Breast epithelium (tissue), 4 donors: Measurements from ENCODE around the gene CENPP. TPM values are rescaled to one million over a fixed set of nuclear protein-coding genes. Genes with fewer than 3 reads are reported as not detected.

Experiments used
- DNase-seq, 2 donors: peaks; one replicate each; pipeline ENCODE4 v3.0.0-alpha.2; 2019; ENCODE audit warnings: low spot score in 2 of 2
- H3K27ac ChIP-seq, 2 donors: fragments of 200-600 bp; sonication (generic) in 1 of 2; one replicate each; pipeline ENCODE4 v1.5.1; 2016 to 2019; ENCODE audit warnings: mild to moderate bottlenecking in 1 of 2
- H3K27me3 ChIP-seq, 2 donors: fragments of 200-600 bp; sonication (generic) in 1 of 2; one replicate each; pipeline versions ENCODE4 v1.5.1 to v1.6.0; 2017 to 2019; ENCODE audit warnings: control low read depth in 1 of 2, mild to moderate bottlenecking in 1 of 2
- H3K36me3 ChIP-seq: fragments of 200-600 bp; one replicate; pipeline ENCODE4 v1.5.1; 2019
- H3K4me1 ChIP-seq, 2 donors: fragments of 200-600 bp; sonication (generic); one replicate each; pipeline ENCODE4 v1.5.1; 2016 to 2019; ENCODE audit warnings: control low read depth in 1 of 2
- H3K4me3 ChIP-seq, 3 donors: fragments of 200-600 bp; sonication (generic); 1 replicate in 2 of 3; 2 replicates in 1 of 3; pipeline ENCODE4 v1.5.1; 2016 to 2019; ENCODE audit warnings: mild to moderate bottlenecking in 3 of 3, moderate library complexity in 2 of 3
- H3K9me3 ChIP-seq, 2 donors: fragments of 200-600 bp; sonication (generic) in 1 of 2; one replicate each; pipeline ENCODE4 v1.5.1; 2016 to 2019; ENCODE audit warnings: control low read depth in 1 of 2
- POLR2A ChIP-seq: fragments of 450-650 bp; IDR thresholded peaks from one replicate; pipeline ENCODE4 v1.6.1; 2016; ENCODE audit warnings: antibody characterized with exemption, mild to moderate bottlenecking, moderate library complexity
- POLR2AphosphoS5 ChIP-seq, 3 donors: sonication (generic); formaldehyde crosslinking; IDR thresholded peaks; one replicate each; pipeline ENCODE4 v1.6.1; 2017; ENCODE audit warnings: antibody characterized with exemption in 3 of 3
- intact Hi-C: fragments of 100-400 bp; cut with DNase I; formaldehyde crosslinking; loops from one replicate; pipeline ENCODE4 v1.15.1; 2023; ENCODE audit warnings: low total_unique reads
- total RNA-seq, 3 donors: library from RNA; depleted of rRNA; stranded (reverse); fragments of >200 nt; gene quantifications; one replicate each; pipeline ENCODE4 v1.1.0, GENCODE V29; 2016
- TF ChIP-seq, protein P1 (sequence below), 3 donors: fragments of 450-650 bp; IDR thresholded peaks; one replicate each; pipeline ENCODE4 v1.5.1; 2016 to 2017; ENCODE audit warnings: antibody characterized with exemption in 3 of 3, mild to moderate bottlenecking in 3 of 3, moderate library complexity in 3 of 3

Gene CENPP
- total RNA-seq, 3 donors from 2014 or later, result 3.9 to 6.1 (median 4.5) TPM

DNA sequence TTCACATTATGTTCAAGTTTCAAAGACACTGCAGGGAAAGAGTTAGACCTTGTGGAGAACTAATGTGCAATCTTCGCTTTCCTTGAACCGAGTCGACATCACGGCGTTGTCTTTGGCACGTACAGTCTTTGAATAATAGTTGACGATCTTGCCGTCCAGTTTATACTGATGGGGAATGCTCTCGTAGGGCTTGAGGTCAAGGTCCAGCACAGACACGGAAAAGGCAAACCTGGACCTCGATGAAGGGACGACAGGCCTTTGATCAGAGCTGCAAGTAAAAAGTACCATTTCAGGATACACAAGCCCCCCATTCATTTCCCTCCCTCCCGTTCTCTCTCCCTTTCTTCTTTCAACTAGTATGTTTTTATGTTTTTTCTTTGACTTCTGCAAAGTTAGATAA lies 290.0 kb downstream of the CENPP start:
- H3K36me3 ChIP-seq, result no peaks in the 10 kb centered on the region
- DNase-seq, result peak in 1 of 2 donors; percentile 14
- no peaks in the 10 kb centered on the region for H3K9me3 ChIP-seq
- intact Hi-C loops, result no loop called here
- no peaks in the 10 kb centered on the region for H3K4me1 ChIP-seq
- H3K27me3 ChIP-seq, result no peaks in the 10 kb centered on the region
- H3K27ac ChIP-seq, result peak overlapping the region; percentile 78 to 91
- H3K4me3 ChIP-seq, result peak overlapping the region in 1 of 3 donors; percentile 33
- TF ChIP-seq POLR2A, result no peak

DNA sequence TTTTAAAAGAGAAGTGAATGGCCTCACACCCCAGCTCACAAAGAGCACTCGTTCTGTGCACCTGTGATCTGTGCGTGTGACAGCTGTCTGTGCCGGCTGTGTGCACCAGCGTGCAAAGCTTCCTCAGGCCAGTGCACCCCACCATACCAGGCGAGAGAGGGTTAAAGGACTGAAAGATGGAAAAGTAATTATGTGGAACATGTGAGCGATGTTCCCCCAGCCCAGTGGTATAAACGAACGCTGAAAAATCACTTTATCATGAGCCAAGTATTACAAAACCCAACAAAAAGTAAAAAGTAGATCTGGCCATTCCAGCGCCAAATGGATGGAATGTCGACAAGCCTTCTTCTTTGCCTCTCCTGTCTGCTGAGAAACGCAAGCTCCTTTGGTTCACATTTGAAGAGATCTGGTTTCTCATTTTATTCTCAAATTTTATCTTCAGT lies 290.5 kb downstream of the CENPP start:
- no peak for TF ChIP-seq POLR2AphosphoS5 (IDR thresholded peaks at IDR 0.05)
- TF ChIP-seq POLR2A, result no peak
- TF ChIP-seq, protein P1, sequence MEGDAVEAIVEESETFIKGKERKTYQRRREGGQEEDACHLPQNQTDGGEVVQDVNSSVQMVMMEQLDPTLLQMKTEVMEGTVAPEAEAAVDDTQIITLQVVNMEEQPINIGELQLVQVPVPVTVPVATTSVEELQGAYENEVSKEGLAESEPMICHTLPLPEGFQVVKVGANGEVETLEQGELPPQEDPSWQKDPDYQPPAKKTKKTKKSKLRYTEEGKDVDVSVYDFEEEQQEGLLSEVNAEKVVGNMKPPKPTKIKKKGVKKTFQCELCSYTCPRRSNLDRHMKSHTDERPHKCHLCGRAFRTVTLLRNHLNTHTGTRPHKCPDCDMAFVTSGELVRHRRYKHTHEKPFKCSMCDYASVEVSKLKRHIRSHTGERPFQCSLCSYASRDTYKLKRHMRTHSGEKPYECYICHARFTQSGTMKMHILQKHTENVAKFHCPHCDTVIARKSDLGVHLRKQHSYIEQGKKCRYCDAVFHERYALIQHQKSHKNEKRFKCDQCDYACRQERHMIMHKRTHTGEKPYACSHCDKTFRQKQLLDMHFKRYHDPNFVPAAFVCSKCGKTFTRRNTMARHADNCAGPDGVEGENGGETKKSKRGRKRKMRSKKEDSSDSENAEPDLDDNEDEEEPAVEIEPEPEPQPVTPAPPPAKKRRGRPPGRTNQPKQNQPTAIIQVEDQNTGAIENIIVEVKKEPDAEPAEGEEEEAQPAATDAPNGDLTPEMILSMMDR (IDR thresholded peaks at IDR 0.05), result no peak
- Histone ChIP-seq H3K4me3 (peak overlapping the region in 1 of 3 donors; percentile 33), H3K27ac (peak overlapping the region; percentile 78 to 91), H3K4me1 (no peaks in the 10 kb centered on the region), H3K9me3 (no peaks in the 10 kb centered on the region), H3K27me3 (no peaks in the 10 kb centered on the region), H3K36me3 (no peaks in the 10 kb centered on the region)
- DNase-seq, result peak in 1 of 2 donors; percentile 15
- intact Hi-C loops, result no loop called here

DNA sequence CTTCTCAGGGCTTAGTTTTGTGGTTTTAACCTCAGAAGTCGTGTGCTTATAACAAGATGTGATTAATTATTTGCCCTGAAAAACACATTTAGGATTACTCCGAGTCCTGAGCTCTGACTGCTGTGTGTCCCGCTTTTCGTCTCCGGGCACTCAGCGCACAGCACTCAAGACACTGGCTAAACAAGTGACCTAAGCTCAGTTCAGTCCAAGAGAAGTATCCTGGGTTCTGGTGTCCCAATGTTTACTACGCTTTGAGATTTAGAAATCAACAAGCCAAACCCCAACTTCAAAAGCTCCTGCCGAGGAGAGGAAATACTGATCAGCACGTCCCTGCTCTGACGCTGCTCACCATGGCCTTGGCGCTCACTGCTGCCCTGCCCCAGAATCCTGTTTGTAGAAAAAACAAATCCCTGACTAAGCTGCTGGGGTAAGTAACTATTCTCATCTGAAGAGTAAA lies 290.9 kb downstream of the CENPP start:
- intact Hi-C loops, result no loop called here
- DNase-seq, result peak in 1 of 2 donors; percentile 20

DNA sequence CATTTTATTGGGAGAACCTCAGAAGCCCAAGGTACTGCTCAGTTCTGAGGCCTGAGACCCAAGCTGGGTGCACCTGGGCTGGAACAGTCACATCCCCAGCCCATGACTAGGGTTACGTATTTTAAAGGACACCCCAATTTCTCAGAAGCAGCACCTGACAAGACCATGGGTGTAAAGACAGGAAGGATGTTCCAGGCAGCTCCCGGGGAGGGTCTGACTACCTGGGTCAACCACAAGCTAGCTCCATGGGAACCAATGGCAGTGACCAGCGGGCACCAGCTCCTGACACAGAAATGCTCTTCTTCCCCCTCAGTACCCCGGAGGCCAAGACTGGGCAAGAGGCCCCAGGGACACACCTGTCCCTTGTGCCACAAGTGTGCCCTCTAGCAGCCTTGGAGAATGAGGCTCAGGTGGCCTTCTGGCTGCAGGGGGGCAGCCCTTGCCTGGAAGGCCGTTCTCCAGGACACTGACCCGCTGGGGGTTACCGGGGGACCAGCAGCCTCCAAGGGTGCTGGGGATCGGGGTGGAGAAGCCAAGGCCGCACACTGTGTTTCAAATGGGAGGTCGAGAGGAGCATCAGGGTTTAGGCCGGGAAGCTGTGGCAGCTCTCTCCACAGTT lies 291.6 kb downstream of the CENPP start:
- H3K9me3 ChIP-seq, result no peaks in the 10 kb centered on the region
- DNase-seq, result no peak
- H3K27ac ChIP-seq, result peak overlapping the region; percentile 78 to 91
- no peak overlapping the region for H3K4me3 ChIP-seq
- intact Hi-C loops, result no loop called here
- no peaks in the 10 kb centered on the region for H3K4me1 ChIP-seq
- no peaks in the 10 kb centered on the region for H3K27me3 ChIP-seq
- no peaks in the 10 kb centered on the region for H3K36me3 ChIP-seq
- TF ChIP-seq POLR2A, result no peak
- TF ChIP-seq, protein P1 (IDR thresholded peaks at IDR 0.05), result no peak
- TF ChIP-seq POLR2AphosphoS5 (IDR thresholded peaks at IDR 0.05), result no peak

More for the DNA sequence above, 290.9 kb downstream of the CENPP start:
- TF ChIP-seq POLR2AphosphoS5 (IDR thresholded peaks at IDR 0.05) (peak in 2 of 3 donors; percentile 17 to 59), POLR2A (no peak)
- Histone ChIP-seq H3K4me3 (peak overlapping the region in 1 of 3 donors; percentile 13), H3K9me3 (no peaks in the 10 kb centered on the region), H3K27ac (peak overlapping the region; percentile 78 to 91), H3K4me1 (no peaks in the 10 kb centered on the region), H3K36me3 (no peaks in the 10 kb centered on the region), H3K27me3 (no peaks in the 10 kb centered on the region)

DNA sequence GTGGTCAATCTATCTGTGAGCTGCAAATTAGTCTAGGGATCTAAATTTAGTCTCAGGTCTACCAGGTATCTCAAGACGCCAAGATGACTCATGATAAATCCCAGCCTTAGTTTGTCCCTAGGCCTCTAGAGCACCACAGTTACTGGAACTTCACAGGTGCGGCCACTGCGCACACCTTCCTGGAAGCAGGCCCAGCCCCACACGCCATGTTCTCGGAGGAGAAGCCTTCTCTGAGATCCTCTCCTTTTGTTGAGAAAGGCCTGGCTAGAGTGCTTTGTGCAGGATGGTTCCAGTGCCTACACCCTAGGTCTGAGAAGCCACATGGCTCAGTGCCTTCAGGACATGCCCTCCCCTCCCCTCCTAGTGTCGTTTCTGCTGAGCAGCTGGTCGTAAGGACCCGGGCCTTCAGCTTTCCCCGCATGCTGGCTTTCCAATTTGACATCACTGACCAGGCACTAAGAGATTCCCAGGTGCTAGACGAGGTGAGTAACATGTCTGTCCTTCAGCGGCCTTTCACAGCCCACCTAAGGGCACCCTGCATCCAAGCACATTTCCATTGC lies 292.3 kb downstream of the CENPP start:
- no peak for TF ChIP-seq POLR2A
- TF ChIP-seq POLR2AphosphoS5 (IDR thresholded peaks at IDR 0.05), result no peak
- TF ChIP-seq, protein P1 (IDR thresholded peaks at IDR 0.05), result no peak
- Histone ChIP-seq H3K27ac (peak overlapping the region; percentile 78 to 91), H3K27me3 (no peaks in the 10 kb centered on the region), H3K36me3 (no peaks in the 10 kb centered on the region), H3K4me3 (no peak overlapping the region), H3K9me3 (no peaks in the 10 kb centered on the region), H3K4me1 (no peaks in the 10 kb centered on the region)
- intact Hi-C loops, result no loop called here
- DNase-seq, result no peak

DNA sequence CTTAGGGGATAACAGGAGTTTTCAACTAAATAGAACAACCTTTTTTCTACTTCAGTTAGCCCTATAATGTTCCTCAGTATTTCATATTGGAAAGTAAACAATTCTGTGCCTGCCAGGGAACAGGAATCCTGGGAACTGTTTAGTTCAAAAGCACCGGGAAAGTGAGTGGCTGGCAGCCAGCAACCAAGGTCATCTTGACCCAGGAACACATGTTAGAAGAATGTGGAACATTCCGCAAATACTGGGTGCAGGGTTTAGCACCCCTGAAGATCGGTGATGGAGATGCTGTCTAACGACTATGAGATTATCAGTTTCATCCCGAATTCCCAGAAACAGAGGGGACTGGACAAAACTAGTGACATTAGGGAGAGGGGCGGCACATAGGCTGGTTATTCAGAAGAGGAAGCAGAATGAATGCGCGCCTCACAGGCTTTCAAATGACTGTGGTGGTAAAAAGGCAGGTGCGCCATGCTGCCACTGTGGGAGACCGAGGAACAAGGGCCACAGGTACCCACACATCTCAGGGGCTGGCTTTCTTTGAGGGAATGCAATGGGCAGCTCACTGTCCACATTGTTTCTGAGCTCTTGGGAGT lies 293.0 kb downstream of the CENPP start:
- H3K36me3 ChIP-seq, result no peaks in the 10 kb centered on the region
- H3K27ac ChIP-seq, result peak overlapping the region; percentile 78 to 91
- intact Hi-C loops, result no loop called here

More for the DNA sequence above, 293.0 kb downstream of the CENPP start:
- Histone ChIP-seq H3K27me3 (no peaks in the 10 kb centered on the region), H3K4me3 (no peak overlapping the region), H3K9me3 (no peaks in the 10 kb centered on the region), H3K4me1 (no peaks in the 10 kb centered on the region)
- TF ChIP-seq, protein P1 (IDR thresholded peaks at IDR 0.05), result no peak
- no peak for TF ChIP-seq POLR2A
- no peak for TF ChIP-seq POLR2AphosphoS5 (IDR thresholded peaks at IDR 0.05)
- DNase-seq, result no peak
